NCI-H82 (cell line): ENCODE data around the gene EIF4G3.

Experiments used
- DNase-seq: peaks from one replicate; lab custom pipeline; 2025; lab: John Stamatoyannopoulos, UW

Gene EIF4G3

GRCh38 chr1:20993716-20994575 lies 182.8 kb downstream of the EIF4G3 start:
- no peak for DNase-seq

DNA sequence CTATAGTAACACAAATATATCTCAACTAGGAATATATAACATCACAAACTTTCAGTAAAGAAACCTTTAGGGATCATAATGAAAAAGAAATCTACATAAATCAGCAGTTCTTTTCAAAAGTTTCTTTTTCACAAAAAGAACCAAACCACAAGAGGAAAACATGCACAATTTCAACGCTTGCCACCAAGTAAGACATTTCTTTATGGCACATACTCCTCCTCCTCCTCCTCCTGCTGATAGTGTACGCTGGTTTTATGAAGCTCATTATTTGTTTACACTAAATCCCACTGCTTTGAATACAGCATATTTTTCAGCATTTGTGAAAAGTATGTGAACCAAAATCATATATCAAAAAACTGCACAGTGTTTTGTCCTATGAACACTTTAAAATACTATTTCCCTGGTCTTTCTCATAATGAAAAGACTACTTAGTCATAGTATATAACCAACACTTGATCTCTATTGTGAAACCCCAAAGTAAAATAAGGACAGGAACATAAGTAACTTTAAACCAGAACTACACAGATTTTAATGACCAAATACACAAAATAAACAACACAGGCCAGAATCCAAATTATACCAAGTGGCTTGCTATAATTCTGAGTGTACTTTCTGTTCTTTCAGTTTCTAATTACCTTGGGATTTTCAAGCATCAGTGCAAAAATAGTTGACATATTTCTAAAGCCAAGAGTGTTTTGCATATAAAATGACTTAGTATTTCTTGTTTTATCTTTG lies 184.2 kb downstream of the EIF4G3 start:
- DNase-seq: no peak

DNA sequence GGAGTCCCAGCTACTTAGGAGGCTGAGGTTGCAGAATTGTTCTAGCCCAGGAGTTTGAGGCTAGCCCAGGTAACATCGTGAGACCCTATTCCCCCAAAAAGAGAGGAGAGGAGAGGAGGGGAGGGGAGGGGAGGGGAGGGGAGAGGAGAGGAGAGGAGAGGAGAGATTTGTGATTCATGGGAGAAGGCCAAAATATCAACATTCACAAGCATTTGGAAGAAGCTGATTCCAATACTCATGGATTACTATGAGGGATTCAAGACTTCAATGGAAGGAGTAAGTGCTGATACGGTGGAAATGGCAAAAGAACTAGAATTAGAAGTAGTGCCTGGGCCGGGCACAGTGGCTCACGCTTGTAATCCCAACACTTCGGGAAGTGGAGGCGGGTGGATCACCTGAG lies 187.8 kb downstream of the EIF4G3 start:
- no peak for DNase-seq

- no peak for DNase-seq
Measured at GRCh38 chr1:20987831-20988825, 188.6 kb downstream of the EIF4G3 start.

GRCh38 chr1:20983297-20983889 lies 193.3 kb downstream of the EIF4G3 start:
- DNase-seq: no peak

DNA sequence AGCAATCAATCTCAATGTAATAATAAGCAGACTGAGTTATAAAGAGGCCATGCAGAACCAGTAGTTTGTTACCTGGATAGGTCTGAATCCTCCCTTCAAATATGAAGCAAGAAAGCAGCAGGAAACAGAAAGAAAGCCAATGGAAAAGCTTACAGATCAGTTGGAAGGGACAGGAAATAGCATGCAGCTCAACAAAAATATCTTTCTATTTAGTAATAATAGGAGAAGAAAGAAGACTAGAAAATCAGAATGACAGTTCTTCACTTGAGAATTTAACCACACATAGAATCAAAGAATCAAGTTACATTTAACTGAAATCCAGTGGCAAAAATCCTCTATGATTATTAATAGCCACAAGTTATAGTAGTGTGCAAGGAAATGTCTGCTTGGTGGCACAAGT lies 194.4 kb downstream of the EIF4G3 start:
- DNase-seq: no peak

DNA sequence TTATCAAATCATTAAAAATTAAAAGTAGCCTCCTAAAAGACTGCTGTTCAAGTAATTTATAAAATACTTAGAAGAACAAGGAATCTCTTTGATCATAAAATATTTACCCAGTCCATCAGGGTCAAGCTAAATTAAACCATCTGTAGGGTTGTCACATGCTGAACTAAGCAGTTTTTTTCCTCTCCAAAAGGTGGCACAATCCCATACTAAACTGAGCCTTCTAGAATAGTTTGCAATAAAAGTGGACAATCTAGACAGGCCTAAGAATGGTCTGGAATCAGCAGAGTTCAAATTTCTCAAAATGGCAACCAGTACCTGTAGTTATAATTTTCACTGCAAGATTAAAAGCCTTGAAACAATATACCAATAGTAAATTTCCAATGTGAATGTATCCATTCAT lies 194.8 kb downstream of the EIF4G3 start:
- DNase-seq: peak; percentile 26

- DNase-seq: no peak
Measured at GRCh38 chr1:20980051-20980450, 196.6 kb downstream of the EIF4G3 start.

GRCh38 chr1:20978413-20978812 lies 198.3 kb downstream of the EIF4G3 start:
- no peak for DNase-seq

GRCh38 chr1:20975668-20976067 lies 201.0 kb downstream of the EIF4G3 start:
- peak; percentile 63 for DNase-seq

DNA sequence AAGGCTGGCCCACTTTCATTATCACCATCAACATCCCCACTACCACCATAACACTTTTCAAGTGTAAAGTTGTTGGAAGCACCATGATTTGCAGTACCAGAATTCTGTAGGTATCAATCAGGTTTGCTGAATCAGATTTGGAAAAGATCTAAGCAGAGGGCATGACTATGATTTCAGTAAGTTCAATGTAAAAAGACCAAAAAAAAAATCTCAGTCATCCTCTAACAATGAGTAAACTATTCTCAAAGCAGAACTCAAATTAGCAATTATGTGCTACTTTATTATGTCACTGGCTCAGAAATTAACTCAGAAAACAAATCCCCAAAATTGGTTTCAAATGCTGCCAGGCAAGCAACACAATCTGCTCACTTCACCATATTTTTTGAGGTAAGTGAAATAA lies 201.7 kb downstream of the EIF4G3 start:
- DNase-seq: no peak

DNA sequence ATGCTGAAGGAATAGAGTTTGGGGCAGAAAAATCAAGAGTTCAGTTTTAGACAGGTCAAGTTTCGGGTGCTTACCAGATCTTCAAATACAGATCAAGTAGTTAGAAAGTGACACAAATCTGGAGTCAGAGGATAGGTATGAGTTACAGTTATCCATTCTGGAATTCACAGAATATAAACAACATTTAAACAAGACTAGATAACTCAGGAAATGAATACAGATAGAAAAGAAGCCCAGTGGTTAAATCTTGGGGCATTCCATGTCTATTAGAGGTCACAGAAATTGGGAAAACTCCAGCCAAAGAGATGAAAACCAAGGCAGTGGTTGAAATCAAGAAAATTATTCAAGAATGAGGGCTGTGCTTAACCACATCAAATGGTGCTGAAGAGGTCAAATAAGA lies 202.6 kb downstream of the EIF4G3 start:
- DNase-seq: no peak

DNA sequence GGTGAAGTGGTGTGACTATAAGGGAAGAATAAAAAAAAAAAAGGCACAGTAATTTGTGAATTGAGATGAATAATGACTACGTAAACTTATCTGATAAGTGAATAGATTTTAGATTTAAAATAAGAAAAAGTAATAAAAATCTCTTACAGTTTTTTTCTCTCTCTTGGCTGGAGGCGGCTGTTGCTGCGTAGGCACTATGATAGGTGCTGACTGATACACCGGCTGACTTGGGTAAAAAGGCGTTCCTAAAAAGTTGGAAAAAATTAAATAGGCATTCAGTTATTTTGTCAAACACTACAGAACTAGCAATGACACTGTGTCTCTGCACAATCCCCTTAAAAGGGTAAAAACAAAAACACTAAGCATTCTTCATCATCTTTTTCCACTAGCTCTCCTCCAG lies 203.8 kb downstream of the EIF4G3 start:
- DNase-seq: no peak

DNA sequence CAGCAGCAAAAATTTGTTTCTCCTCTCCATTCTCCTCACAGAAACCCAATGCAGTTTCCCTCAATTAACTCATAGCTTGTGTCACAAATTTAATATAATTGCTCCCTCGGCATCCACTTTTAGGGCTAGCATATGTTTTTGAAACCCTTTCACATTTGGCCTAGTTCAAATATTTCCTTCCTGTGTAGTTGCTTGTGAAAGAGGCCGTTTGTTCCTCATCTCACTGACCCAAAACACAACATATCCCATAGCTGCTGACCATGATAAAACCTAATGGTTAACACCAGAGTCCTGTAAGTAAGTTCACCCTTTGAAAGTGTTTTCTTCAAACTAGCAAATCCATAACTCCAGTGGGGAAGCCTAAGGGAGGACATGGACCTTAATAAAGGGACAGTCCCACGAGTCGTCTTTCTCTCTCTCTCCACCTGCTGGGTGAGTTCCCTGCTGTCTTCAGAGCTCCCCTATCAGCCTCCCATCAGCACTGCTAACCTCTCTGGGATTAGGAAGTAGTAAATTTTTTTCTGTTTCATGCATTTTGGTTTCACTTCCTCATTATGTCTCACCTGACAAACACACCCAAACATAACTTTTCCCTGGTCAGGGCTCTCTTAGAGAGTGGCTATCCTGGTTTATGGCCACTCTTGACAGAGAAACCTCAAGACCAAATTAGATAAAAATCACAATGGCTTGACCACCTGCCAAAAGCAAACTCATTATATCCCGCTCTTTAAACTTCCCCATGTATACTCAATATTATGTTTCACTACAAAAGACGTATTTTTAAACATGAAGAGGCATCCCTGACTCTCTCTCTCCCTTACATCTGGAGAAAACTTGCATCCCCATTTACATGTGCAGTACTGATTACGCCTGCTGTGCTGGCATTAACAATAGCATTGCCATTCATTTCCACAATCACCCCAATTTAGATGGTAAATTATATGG lies 211.9 kb downstream of the EIF4G3 start:
- no peak for DNase-seq

GRCh38 chr1:20962576-20963258 lies 214.0 kb downstream of the EIF4G3 start:
- no peak for DNase-seq

- no peak for DNase-seq
Measured at GRCh38 chr1:20958430-20958829, 218.3 kb downstream of the EIF4G3 start.

DNA sequence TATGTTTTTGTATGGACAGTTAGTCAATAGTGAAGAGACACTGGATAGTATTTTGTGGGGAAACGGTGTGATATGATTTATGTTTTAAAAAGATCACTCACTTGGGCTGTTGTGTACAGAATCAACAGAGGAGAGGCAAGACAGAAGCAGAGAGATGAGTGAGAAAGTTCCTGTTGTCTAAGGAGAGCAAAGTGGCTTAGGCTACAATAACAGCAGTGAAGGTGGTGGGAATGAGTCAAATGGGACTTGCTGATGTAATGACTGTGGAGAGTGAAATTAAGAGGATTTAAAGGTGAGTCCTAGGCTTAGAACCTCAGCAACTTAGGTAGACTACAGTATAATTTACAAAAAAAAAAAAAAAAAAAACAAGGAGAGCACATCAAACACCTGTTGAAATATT lies 220.4 kb downstream of the EIF4G3 start:
- DNase-seq: peak; percentile 69

DNA sequence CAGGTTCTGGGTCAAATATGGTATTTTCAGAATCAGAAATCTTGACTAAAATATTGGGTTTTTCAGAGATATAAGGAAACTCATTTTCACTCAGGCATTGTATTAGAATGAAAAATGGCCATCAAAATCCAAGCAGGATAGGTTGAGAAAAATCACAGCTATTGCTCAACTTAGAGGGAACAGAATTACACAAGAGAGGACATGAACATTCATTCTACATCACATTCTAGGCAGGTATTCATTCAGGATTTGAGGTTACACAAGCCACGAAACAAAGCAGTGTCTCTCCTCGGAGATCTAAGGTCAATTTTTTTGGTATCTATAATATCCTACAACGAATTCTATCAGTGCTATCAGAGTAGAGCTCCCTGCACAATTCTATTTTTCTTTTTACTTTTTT lies 226.0 kb downstream of the EIF4G3 start:
- no peak for DNase-seq

DNA sequence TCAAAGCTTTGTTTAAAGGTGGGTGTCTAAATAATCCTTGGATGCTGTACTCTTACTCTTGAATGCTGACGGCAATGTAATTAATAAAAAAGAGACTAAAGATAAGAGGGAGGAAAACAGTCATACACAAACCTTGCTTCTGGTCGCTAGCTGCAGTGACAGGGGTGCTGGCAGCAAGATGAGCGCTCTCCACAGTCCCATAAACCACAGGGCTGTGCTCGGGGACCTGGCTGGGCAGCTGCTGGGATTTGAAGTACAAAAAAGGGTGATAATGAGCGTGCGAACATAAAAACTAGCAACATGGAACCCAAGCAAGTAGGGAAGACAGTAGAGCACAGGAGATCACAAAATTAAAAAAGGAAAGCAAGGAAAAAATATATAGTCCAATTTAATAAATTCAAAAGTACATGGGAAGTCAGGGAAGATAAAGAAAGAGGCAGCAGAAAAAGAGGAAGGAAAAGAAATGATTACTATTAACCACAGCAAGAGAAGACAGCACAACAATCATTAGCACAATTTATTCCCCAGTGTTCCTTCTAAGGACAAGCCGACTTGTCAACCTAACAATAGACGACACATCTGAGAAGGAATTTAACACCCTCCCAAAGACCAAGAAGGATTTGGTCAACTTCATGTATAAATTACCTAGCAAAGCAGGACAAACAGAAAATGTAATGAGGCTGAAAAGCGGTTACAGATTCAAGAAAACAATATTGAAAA lies 226.7 kb downstream of the EIF4G3 start:
- no peak for DNase-seq
